ENCODE data around the gene BOD1L2. TPM values are rescaled to one million over a fixed set of nuclear protein-coding genes. Genes with fewer than 3 reads are reported as not detected.

BOD1L2 gene
- total RNA-seq = not detected
- long read RNA-seq = 0 reads

GRCh38 chr18:57146956-57147636 lies at the start of gene BOD1L2:
Gene BOD1L2, plus strand, starts transcription at chr18:57147087. Its CDS starts 226 bp downstream, at chr18:57147313.
- intact Hi-C loops (cut with DNase I) = no loop called here
- Histone ChIP-seq H3K36me3 (no peaks in the 10 kb centered on the region), H3K4me3 (no peak within 1 kb of the TSS), H3K4me1 (peaks cover 0 to 4% (median 1%) of the 10 kb centered on the region in 4 donors), H3K27ac (no peak within 1 kb of the TSS), H3K9me3 (no peaks in the 10 kb centered on the region), H3K27me3 (no peaks in the 10 kb centered on the region)
- no peak for ATAC-seq
- 93% methylated on average over 31 of the region's 50 CpGs for WGBS (ENCODE audit: insufficient coverage, low coverage, low lambda C conversion rate, missing lambda C conversion rate)
- DNase-seq = no peak
- no peak for TF ChIP-seq CTCF (IDR thresholded peaks at IDR 0.05)
- no peak for TF ChIP-seq POLR2A (IDR thresholded peaks at IDR 0.05)

GRCh38 chr18:57107140-57107832 lies 39.6 kb upstream of the BOD1L2 start:
- Histone ChIP-seq H3K27me3 (no peaks in the 10 kb centered on the region), H3K27ac (no peak overlapping the region), H3K4me3 (no peak overlapping the region), H3K9me3 (no peaks in the 10 kb centered on the region), H3K36me3 (no peaks in the 10 kb centered on the region), H3K4me1 (no peaks in the 10 kb centered on the region)
- ATAC-seq (peak in 3 of 4 donors; percentile 39 to 60 (median 59)), DNase-seq (no peak)
- 35% methylated on average over 3 of the region's 4 CpGs for WGBS (ENCODE audit: insufficient coverage, low coverage, low lambda C conversion rate, missing lambda C conversion rate)
- intact Hi-C loops (cut with DNase I) = no loop called here
- no peak for TF ChIP-seq CTCF (IDR thresholded peaks at IDR 0.05)
- no peak for TF ChIP-seq POLR2A (IDR thresholded peaks at IDR 0.05)

GRCh38 chr18:57110290-57110689 lies 36.6 kb upstream of the BOD1L2 start:
- no peaks in the 10 kb centered on the region for H3K9me3 ChIP-seq
- no peaks in the 10 kb centered on the region for H3K36me3 ChIP-seq
- H3K4me3 ChIP-seq = no peak overlapping the region
- TF ChIP-seq POLR2A (IDR thresholded peaks at IDR 0.05) (no peak), CTCF (IDR thresholded peaks at IDR 0.05) (no peak)
- no peak for DNase-seq
- no peaks in the 10 kb centered on the region for H3K27me3 ChIP-seq
- intact Hi-C loops (cut with DNase I) = no loop called here
- WGBS (ENCODE audit: insufficient coverage, low coverage, low lambda C conversion rate, missing lambda C conversion rate) = 60% methylated on average over 4 of the region's 4 CpGs
- no peaks in the 10 kb centered on the region for H3K4me1 ChIP-seq
- H3K27ac ChIP-seq = no peak overlapping the region
- ATAC-seq = no peak

GRCh38 chr18:57113799-57114420 lies 33.0 kb upstream of the BOD1L2 start:
- H3K4me3 ChIP-seq = no peak overlapping the region
- no peak for ATAC-seq
- TF ChIP-seq POLR2A (IDR thresholded peaks at IDR 0.05) (no peak), CTCF (IDR thresholded peaks at IDR 0.05) (no peak)
- no peaks in the 10 kb centered on the region for H3K27me3 ChIP-seq
- 80% methylated on average over 4 of the region's 4 CpGs for WGBS (ENCODE audit: insufficient coverage, low coverage, low lambda C conversion rate, missing lambda C conversion rate)
- H3K4me1 ChIP-seq = no peaks in the 10 kb centered on the region
- intact Hi-C loops (cut with DNase I) = no loop called here
- H3K36me3 ChIP-seq = no peaks in the 10 kb centered on the region
- DNase-seq = no peak
- no peak overlapping the region for H3K27ac ChIP-seq
- no peaks in the 10 kb centered on the region for H3K9me3 ChIP-seq
